Measurements from ENCODE around the gene AP5B1.

The AP5B1 gene

GRCh38 chr11:65742353-65742752, 38.4 kb downstream of the AP5B1 start:
- Histone ChIP-seq H3F3A (ENCODE audit: insufficient read depth, low read length) (no peaks in the 10 kb centered on the region), H3K36me3 (ENCODE audit: insufficient read depth, low read length) (no peaks in the 10 kb centered on the region; the same call in 1 of the 2 replicates), H2AFZ (ENCODE audit: low read length) (no peak overlapping the region), H3K4me2 (ENCODE audit: low read length) (no peak overlapping the region), H3K4me1 (ENCODE audit: insufficient read depth, low read length, severe bottlenecking) (no peaks in the 10 kb centered on the region), H3K27me3 (ENCODE audit: insufficient read depth, low read length) (peaks cover 9% of the 10 kb centered on the region; the same call in 1 of the 2 replicates), H3K79me2 (ENCODE audit: insufficient read depth, low read length) (no peaks in the 10 kb centered on the region), H3K4me3 (ENCODE audit: low read depth, low read length, poor library complexity, severe bottlenecking) (no peak overlapping the region), H3K27ac (ENCODE audit: low read depth, low read length, poor library complexity, severe bottlenecking) (no peak overlapping the region), H4K20me1 (ENCODE audit: insufficient read depth, low read length) (no peaks in the 10 kb centered on the region), H3K9ac (ENCODE audit: low read length) (no peak overlapping the region), H3K9me2 (ENCODE audit: low read depth, low read length) (no peaks in the 10 kb centered on the region), H3K9me3 (ENCODE audit: low read length) (peaks cover 5% of the 10 kb centered on the region; the same call in 1 of the 2 replicates)
- TF ChIP-seq CTCF (IDR thresholded peaks at IDR 0.05; ENCODE audit: low read length) (no peak), EZH2 (IDR thresholded peaks at IDR 0.05; ENCODE audit: borderline replicate concordance, low read length) (no peak)

- Histone ChIP-seq H3K9me3 (ENCODE audit: low read length) (peaks cover 15% of the 10 kb centered on the region; the same call in 1 of the 2 replicates), H4K20me1 (ENCODE audit: insufficient read depth, low read length) (no peaks in the 10 kb centered on the region), H3K4me1 (ENCODE audit: insufficient read depth, low read length, severe bottlenecking) (no peaks in the 10 kb centered on the region), H3K27ac (ENCODE audit: low read depth, low read length, poor library complexity, severe bottlenecking) (no peak overlapping the region), H3K36me3 (ENCODE audit: insufficient read depth, low read length) (no peaks in the 10 kb centered on the region; the same call in 1 of the 2 replicates), H3F3A (ENCODE audit: insufficient read depth, low read length) (no peaks in the 10 kb centered on the region), H3K4me3 (ENCODE audit: low read depth, low read length, poor library complexity, severe bottlenecking) (no peak overlapping the region), H3K79me2 (ENCODE audit: insufficient read depth, low read length) (no peaks in the 10 kb centered on the region), H3K9me2 (ENCODE audit: low read depth, low read length) (no peaks in the 10 kb centered on the region), H3K9ac (ENCODE audit: low read length) (no peak overlapping the region), H3K27me3 (ENCODE audit: insufficient read depth, low read length) (peaks cover 9% of the 10 kb centered on the region; the same call in 1 of the 2 replicates), H2AFZ (ENCODE audit: low read length) (no peak overlapping the region), H3K4me2 (ENCODE audit: low read length) (no peak overlapping the region)
- TF ChIP-seq CTCF (IDR thresholded peaks at IDR 0.05; ENCODE audit: low read length): no peak
- TF ChIP-seq EZH2 (IDR thresholded peaks at IDR 0.05; ENCODE audit: borderline replicate concordance, low read length): no peak
These were observed 39.6 kb downstream of the AP5B1 start for GRCh38 chr11:65741185-65741584.

- no peak overlapping the region for H3K4me2 ChIP-seq (ENCODE audit: low read length)
- peaks cover 17% of the 10 kb centered on the region; the same call in 1 of the 2 replicates for H3K9me3 ChIP-seq (ENCODE audit: low read length)
- TF ChIP-seq EZH2 (IDR thresholded peaks at IDR 0.05; ENCODE audit: borderline replicate concordance, low read length): no peak
- TF ChIP-seq CTCF (IDR thresholded peaks at IDR 0.05; ENCODE audit: low read length): no peak
- no peak overlapping the region for H2AFZ ChIP-seq (ENCODE audit: low read length)
- H3K36me3 ChIP-seq (ENCODE audit: insufficient read depth, low read length): no peaks in the 10 kb centered on the region; the same call in 1 of the 2 replicates
- no peaks in the 10 kb centered on the region for H3F3A ChIP-seq (ENCODE audit: insufficient read depth, low read length)
- H3K9me2 ChIP-seq (ENCODE audit: low read depth, low read length): no peaks in the 10 kb centered on the region
- peaks cover 9% of the 10 kb centered on the region; the same call in 1 of the 2 replicates for H3K27me3 ChIP-seq (ENCODE audit: insufficient read depth, low read length)
- H3K9ac ChIP-seq (ENCODE audit: low read length): no peak overlapping the region
- no peaks in the 10 kb centered on the region for H4K20me1 ChIP-seq (ENCODE audit: insufficient read depth, low read length)
- no peak overlapping the region for H3K27ac ChIP-seq (ENCODE audit: low read depth, low read length, poor library complexity, severe bottlenecking)
- H3K4me1 ChIP-seq (ENCODE audit: insufficient read depth, low read length, severe bottlenecking): no peaks in the 10 kb centered on the region
- H3K4me3 ChIP-seq (ENCODE audit: low read depth, low read length, poor library complexity, severe bottlenecking): no peak overlapping the region
- H3K79me2 ChIP-seq (ENCODE audit: insufficient read depth, low read length): no peaks in the 10 kb centered on the region
These were observed 41.8 kb downstream of the AP5B1 start for GRCh38 chr11:65739022-65739421.

Measured in OCI-LY1 (cell line).